AG09309 (cell line): Measurements from ENCODE around the gene SEC63.

Experiments
- DNase-seq: peaks from one replicate; pipeline ENCODE4 v3.0.0-alpha.2; 2010; ENCODE audit warnings: low read depth
- H3K4me3 ChIP-seq: 2 replicates; pipeline ENCODE4 v1.5.1; 2011; ENCODE audit warnings: mild to moderate bottlenecking, low read depth, low read length, moderate library complexity; ENCODE audit not compliant: control insufficient read depth
- TF ChIP-seq, protein P1 (sequence below): IDR thresholded peaks from 2 replicates; pipeline ENCODE4 v1.5.1; 2011; ENCODE audit warnings: mild to moderate bottlenecking, low read depth, low read length, inconsistent platforms; ENCODE audit not compliant: insufficient read depth, control insufficient read depth; ENCODE audit errors: missing control alignments

SEC63 gene

DNA sequence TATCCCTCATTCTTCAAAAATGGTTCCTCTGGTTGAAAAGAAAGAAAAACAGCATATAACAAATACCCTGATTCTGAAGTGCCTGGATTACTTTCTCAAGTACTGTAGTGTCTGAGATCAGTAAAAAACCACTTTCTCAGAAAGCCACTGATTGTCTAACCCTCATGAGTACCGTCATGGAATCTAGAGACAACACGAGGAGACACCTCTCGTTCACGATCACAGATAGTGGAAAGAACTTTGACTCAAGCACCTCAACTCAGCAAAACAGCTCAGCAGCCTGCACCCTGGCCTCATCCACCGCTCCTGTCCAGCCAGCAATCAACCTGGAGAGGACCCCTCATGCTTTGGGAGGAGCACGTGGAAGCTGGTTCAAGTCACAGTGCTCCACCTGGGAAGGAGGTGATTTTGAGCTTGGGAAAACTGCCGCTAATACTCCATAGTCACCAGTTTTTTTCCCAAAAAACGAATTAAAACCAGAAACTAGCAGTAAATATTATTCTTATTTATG lies 134.9 kb downstream of the SEC63 start:
- DNase-seq: no peak
- H3K4me3 ChIP-seq: no peak overlapping the region
- TF ChIP-seq, protein P1, sequence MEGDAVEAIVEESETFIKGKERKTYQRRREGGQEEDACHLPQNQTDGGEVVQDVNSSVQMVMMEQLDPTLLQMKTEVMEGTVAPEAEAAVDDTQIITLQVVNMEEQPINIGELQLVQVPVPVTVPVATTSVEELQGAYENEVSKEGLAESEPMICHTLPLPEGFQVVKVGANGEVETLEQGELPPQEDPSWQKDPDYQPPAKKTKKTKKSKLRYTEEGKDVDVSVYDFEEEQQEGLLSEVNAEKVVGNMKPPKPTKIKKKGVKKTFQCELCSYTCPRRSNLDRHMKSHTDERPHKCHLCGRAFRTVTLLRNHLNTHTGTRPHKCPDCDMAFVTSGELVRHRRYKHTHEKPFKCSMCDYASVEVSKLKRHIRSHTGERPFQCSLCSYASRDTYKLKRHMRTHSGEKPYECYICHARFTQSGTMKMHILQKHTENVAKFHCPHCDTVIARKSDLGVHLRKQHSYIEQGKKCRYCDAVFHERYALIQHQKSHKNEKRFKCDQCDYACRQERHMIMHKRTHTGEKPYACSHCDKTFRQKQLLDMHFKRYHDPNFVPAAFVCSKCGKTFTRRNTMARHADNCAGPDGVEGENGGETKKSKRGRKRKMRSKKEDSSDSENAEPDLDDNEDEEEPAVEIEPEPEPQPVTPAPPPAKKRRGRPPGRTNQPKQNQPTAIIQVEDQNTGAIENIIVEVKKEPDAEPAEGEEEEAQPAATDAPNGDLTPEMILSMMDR: no peak

DNA sequence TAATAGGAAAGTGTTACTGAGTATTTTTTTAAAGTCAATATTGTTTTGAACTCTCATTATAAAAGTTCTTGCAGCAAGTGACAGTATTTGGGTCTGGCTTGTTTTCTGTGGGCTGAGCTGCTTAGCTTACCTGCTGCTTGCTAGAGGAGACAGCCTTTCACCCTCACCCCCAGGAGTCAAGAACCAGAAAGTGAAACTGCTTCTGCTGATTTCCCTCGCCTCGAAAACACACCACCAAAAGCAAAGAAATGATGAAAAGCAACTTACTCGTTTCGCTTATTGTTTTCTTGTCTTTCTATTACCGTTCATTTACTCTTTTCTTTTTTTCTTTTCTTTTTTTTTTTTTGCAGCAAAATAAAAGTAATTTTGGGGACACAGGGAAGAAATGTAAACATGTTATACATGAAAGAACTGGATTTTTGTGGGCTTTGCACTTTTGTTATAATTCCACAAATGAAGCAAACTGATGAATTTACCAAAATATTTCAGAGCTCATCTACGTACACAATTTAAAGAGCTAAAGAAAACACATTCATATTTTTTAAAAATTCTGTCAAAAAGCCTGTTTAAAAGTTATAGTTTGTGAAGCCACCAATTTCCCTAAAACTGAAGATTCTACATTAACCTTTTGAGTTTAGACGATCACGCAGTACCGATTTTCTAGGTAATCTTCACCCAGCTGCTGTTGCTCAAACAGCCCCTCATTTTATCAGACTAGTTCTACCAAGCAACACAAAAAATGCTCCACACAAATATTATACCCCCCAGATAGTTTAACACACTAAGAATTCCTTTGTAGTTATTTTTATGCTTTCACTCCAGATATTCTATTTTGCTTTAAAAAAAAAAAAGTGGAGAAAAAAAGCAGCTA lies 135.6 kb downstream of the SEC63 start:
- no peak overlapping the region for H3K4me3 ChIP-seq
- TF ChIP-seq, protein P1: no peak
- DNase-seq: no peak

DNA sequence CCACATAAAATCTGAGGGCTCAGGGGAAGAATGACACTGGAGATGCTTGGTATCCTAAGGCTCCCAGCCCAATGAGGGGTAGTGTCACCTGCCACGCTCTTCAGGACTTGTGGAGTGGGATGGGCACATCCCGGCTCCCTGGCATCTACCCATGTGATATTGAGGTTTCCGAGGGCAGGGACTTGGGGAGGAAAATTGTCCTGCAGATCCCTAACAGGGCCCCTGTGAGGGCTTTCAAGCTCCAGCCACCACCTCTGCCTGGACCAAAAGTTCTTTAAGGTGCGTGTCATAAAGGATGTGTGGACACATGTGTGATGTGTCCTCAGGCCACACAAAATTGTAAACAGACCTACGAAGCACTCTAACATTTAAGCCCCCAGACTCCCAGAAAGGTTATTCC lies 136.4 kb downstream of the SEC63 start:
- no peak overlapping the region for H3K4me3 ChIP-seq
- TF ChIP-seq, protein P1: no peak
- no peak for DNase-seq

DNA sequence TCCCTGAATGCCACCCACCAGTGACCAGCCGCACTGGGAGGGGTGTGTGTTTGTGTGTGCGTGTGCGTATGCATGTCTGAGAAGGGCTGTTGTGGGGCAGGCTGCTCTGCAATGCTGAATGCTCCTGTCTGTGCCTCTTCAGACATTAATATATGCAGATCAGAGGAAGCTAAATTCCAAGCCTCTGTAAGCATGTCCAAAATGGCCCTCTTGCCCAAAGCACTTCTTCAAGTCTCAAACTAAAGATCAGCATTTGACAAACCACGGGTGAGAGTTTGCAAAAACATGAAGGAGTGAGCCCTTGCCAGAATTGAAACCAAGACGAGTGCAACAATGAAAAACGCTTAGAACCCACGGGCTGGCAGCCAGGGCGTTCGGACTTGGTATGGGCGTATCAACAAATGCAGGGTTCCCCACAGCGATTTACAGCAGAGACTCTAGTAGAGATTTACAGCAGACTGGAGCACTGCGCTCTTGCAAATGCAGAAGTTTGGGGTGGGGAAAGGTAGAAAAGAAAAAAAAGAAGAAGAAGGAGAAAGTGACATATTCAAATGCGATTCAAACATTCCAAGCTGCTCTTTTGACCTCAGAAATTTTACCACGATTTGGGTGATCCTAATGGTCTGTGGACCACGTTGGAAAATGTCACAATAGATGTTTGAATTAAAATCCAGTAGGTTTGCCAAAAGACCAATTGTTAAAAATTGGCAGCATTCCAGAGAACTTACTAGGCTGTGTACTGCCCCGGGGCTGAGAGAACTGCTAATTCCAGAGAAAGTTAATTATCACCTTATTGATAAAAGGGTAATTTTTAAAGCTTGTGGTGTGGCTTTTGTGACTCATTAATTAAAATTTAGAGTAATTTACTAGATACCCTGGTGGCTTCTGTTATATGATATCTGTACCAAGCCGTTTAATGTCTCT lies 137.4 kb downstream of the SEC63 start:
- no peak overlapping the region for H3K4me3 ChIP-seq
- TF ChIP-seq, protein P1: no peak
- DNase-seq: no peak

DNA sequence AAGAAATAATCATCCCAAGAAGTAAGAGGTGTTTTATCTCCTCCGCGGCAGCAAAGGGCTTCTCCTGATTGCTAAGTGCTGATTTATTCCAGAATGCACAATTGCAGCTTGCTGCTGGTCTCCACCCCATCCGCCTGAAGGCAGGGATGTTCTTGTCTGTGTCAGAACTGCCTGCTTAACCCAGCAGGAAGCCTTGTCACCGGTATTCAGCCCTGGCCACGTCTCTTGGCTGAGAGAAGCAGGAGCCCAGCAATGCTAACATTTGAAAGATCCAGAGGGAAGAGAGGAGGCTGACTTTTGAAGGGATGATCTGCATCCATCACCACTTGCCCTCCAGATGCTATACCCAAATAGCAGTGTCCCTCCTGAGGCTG lies 138.1 kb downstream of the SEC63 start:
- TF ChIP-seq, protein P1: no peak
- no peak overlapping the region for H3K4me3 ChIP-seq
- DNase-seq: no peak

DNA sequence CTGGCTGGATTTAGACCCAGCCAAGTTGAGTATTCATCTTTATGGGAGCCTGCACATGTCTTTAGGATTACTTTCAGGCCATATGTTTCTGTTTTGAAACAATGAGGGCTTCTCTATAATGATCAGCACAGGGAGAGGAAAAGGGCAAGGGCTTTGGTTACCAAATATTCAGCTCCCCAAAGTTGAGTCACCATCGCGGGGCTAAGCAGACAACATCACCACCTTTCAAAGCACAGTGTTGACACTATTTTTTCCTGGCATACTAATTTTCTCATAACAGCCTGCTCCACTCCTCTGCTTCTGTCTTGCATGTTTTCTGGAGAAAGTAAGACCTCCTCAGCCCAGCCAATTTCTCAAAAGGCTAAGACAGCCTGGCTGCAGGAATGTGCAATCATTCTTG lies 138.8 kb downstream of the SEC63 start:
- H3K4me3 ChIP-seq: no peak overlapping the region
- DNase-seq: no peak
- TF ChIP-seq, protein P1: no peak
